ENCODE measurements around the gene TNS1. TPM values are rescaled to one million over a fixed set of nuclear protein-coding genes. Genes with fewer than 3 reads are reported as not detected.

The TNS1 gene
- total and polyA plus RNA-seq, 2 donors from 2014 or later: 44.8 to 471 TPM

DNA sequence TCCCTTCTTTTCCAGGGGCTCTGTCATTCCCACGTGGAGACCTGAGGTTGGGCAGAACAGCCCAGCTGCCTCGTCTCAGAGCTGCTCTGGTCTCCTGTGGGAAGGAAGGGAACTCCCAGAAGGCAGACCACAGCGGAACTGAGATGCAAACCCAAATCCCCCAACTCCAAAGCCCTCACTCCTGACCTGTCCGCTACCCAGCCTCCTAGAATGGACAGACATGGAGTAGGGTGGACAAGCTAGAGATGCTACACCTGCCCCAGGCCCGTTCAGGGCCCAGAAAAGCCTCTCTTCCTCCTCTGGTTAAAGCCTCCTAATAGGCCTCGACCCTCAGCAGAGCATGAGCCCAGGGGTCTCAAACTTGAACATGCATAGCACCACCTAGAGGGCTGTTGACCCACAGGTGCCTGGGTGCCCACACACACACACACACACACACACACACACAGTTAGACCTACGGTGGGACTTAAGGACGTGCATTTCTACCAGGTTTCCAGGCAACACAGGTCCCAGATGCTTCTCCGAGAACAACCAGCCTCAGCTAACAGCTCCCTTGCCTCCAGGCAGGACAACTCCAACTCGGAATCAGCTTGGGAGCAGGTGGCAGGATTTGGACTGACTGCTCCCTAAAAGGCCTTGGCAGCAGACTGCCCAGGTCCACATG lies 93.5 kb downstream of the TNS1 start:
- DNase-seq (no peak), FAIRE-seq (no peak)
- Histone ChIP-seq H3K27ac (ENCODE audit: low read depth in 2 of 2, low read length in 2 of 2) (peak overlapping the region; percentile 80), H3K4me3 (ENCODE audit: low read length in 3 of 3) (peak overlapping the region in 1 of 3 donors; percentile 40), H3K9me3 (ENCODE audit: control insufficient read depth in 2 of 3, insufficient read depth in 1 of 3, low read length in 3 of 3) (no peaks in the 10 kb centered on the region), H3K27me3 (ENCODE audit: control insufficient read depth, insufficient read depth, low read length) (no peaks in the 10 kb centered on the region), H3K9ac (ENCODE audit: low read length in 3 of 3) (peak overlapping the region in 2 of 3 donors; percentile 17 to 74), H3K36me3 (ENCODE audit: control insufficient read depth in 2 of 3, insufficient read depth in 3 of 3, low read length in 3 of 3) (peaks cover 0 to 25% (median 7%) of the 10 kb centered on the region in 3 donors), H3K4me1 (ENCODE audit: control insufficient read depth in 2 of 3, insufficient read depth in 2 of 3, low read depth in 1 of 3, low read length in 3 of 3) (peaks cover 0 to 87% (median 86%) of the 10 kb centered on the region in 3 donors)
- intact Hi-C loops (cut with DNase I): no loop called here
- TF ChIP-seq, protein P1, sequence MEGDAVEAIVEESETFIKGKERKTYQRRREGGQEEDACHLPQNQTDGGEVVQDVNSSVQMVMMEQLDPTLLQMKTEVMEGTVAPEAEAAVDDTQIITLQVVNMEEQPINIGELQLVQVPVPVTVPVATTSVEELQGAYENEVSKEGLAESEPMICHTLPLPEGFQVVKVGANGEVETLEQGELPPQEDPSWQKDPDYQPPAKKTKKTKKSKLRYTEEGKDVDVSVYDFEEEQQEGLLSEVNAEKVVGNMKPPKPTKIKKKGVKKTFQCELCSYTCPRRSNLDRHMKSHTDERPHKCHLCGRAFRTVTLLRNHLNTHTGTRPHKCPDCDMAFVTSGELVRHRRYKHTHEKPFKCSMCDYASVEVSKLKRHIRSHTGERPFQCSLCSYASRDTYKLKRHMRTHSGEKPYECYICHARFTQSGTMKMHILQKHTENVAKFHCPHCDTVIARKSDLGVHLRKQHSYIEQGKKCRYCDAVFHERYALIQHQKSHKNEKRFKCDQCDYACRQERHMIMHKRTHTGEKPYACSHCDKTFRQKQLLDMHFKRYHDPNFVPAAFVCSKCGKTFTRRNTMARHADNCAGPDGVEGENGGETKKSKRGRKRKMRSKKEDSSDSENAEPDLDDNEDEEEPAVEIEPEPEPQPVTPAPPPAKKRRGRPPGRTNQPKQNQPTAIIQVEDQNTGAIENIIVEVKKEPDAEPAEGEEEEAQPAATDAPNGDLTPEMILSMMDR (IDR thresholded peaks at IDR 0.05; ENCODE audit: borderline replicate concordance, extremely low read depth, insufficient read depth): no peak

DNA sequence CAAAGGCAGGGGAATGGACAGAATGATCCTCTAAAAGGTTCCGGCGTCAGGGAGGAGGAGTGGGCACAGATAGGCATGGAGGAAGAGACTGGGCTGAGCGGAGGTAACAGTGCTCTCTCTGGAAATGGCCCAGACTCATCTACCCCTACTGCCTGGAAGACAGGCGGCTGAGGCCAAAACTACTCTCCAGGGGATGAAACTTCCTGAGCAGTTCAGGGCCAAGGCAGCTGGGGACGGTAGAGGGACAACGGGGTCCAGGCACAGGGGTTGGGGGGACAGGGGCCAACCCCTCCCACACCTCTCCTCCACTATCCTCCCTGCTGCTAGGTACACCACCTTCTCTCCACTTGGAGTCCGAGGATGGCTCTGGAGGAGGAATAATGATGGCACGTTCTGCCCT lies 94.3 kb downstream of the TNS1 start:
- Histone ChIP-seq H3K9me3 (ENCODE audit: control insufficient read depth in 2 of 3, insufficient read depth in 1 of 3, low read length in 3 of 3) (no peaks in the 10 kb centered on the region), H3K36me3 (ENCODE audit: control insufficient read depth in 2 of 3, insufficient read depth in 3 of 3, low read length in 3 of 3) (peaks cover 0 to 22% (median 7%) of the 10 kb centered on the region in 3 donors), H3K27ac (ENCODE audit: low read depth in 2 of 2, low read length in 2 of 2) (peak overlapping the region; percentile 43 to 80), H3K4me1 (ENCODE audit: control insufficient read depth in 2 of 3, insufficient read depth in 2 of 3, low read depth in 1 of 3, low read length in 3 of 3) (peaks cover 3 to 87% (median 86%) of the 10 kb centered on the region in 3 donors), H3K4me3 (ENCODE audit: low read length in 3 of 3) (no peak overlapping the region), H3K27me3 (ENCODE audit: control insufficient read depth, insufficient read depth, low read length) (no peaks in the 10 kb centered on the region), H3K9ac (ENCODE audit: low read length in 3 of 3) (peak overlapping the region in 1 of 3 donors; percentile 16)
- intact Hi-C loops (cut with DNase I): no loop called here
- DNase-seq (no peak), FAIRE-seq (no peak)
- TF ChIP-seq, protein P1 (IDR thresholded peaks at IDR 0.05; ENCODE audit: borderline replicate concordance, extremely low read depth, insufficient read depth): no peak

DNA sequence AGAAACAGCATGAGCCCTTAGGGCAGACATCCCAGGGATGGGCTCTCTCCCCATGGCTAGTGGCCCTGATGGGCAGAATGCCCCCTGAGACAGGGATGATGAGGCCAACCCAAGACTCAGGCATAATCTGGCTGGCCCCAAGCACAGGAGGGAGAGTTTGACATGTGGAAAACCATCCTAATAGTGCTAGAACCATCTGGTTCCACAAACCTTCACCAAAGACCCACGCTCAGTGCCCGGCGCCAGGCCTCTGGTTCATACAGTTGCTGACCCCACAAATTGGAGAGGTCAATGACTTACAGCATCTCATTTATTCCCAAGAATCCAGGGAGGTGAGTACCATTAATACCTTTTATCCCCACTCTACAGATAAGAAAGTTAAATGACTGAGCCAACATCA lies 95.5 kb downstream of the TNS1 start:
- intact Hi-C loops (cut with DNase I): no loop called here
- Histone ChIP-seq H3K27me3 (ENCODE audit: control insufficient read depth, insufficient read depth, low read length) (no peaks in the 10 kb centered on the region), H3K9ac (ENCODE audit: low read length in 3 of 3) (peak overlapping the region in 1 of 3 donors; percentile 27), H3K4me3 (ENCODE audit: low read length in 3 of 3) (no peak overlapping the region), H3K27ac (ENCODE audit: low read depth in 2 of 2, low read length in 2 of 2) (peak overlapping the region; percentile 0 to 43), H3K9me3 (ENCODE audit: control insufficient read depth in 2 of 3, insufficient read depth in 1 of 3, low read length in 3 of 3) (no peaks in the 10 kb centered on the region), H3K36me3 (ENCODE audit: control insufficient read depth in 2 of 3, insufficient read depth in 3 of 3, low read length in 3 of 3) (peaks cover 0 to 22% (median 9%) of the 10 kb centered on the region in 3 donors), H3K4me1 (ENCODE audit: control insufficient read depth in 2 of 3, insufficient read depth in 2 of 3, low read depth in 1 of 3, low read length in 3 of 3) (peaks cover 6 to 84% (median 84%) of the 10 kb centered on the region in 3 donors)
- TF ChIP-seq, protein P1 (IDR thresholded peaks at IDR 0.05; ENCODE audit: borderline replicate concordance, extremely low read depth, insufficient read depth): no peak
- DNase-seq (no peak), FAIRE-seq (no peak)
